Vagina (tissue), 2 donors: Measurements from ENCODE around the gene RAPSN.

Source experiments
- CTCF ChIP-seq, 3 experiments: fragments of 450-650 bp in 2 of 3; fragments of 200-600 bp in 1 of 3; sonication (generic) in 1 of 3; IDR thresholded peaks; one replicate each; pipeline ENCODE4 v1.5.1; 2017 to 2019; ENCODE audit warnings: antibody characterized with exemption in 3 of 3, mild to moderate bottlenecking in 2 of 3, moderate library complexity in 2 of 3
- POLR2A ChIP-seq, 2 donors: fragments of 450-650 bp; IDR thresholded peaks; one replicate each; pipeline ENCODE4 v1.6.1; 2017; ENCODE audit warnings: antibody characterized with exemption in 2 of 2, mild to moderate bottlenecking in 2 of 2, moderate library complexity in 2 of 2

GRCh38 chr11:47394322-47395222, 54.4 kb downstream of the RAPSN start:
- TF ChIP-seq CTCF (IDR thresholded peaks at IDR 0.05), result no peak
- no peak for TF ChIP-seq POLR2A (IDR thresholded peaks at IDR 0.05)
